CD14-positive monocyte (primary cell): ENCODE data around the gene SLC39A9. TPM values are rescaled to one million over a fixed set of nuclear protein-coding genes. Genes with fewer than 3 reads are reported as not detected.
A peak's percentile ranks its signal among the peaks of the same experiment; 100 is the strongest.

Source experiments
- DNase-seq, 3 donors: peaks; one replicate each; pipeline ENCODE4 v3.0.0-alpha.2; 2011 to 2022
- H2AFZ ChIP-seq: 2 replicates; pipeline ENCODE4 v1.6.0; 2012; ENCODE audit warnings: mild to moderate bottlenecking, low read depth, low read length, inconsistent platforms; ENCODE audit not compliant: insufficient read depth, poor library complexity, severe bottlenecking
- H3K27ac ChIP-seq, 2 donors: 1 replicate in 1 of 2; 2 replicates in 1 of 2; pipeline ENCODE4 v1.5.1; 2012 to 2013; ENCODE audit warnings: low read length in 2 of 2, control low read depth in 1 of 2, inconsistent platforms in 1 of 2, low read depth in 1 of 2, mild to moderate bottlenecking in 1 of 2
- H3K27me3 ChIP-seq, 2 donors: one replicate each; pipeline versions ENCODE4 v1.6.0 to v1.6.1; 2011 to 2013; ENCODE audit warnings: low read length in 2 of 2; ENCODE audit not compliant: control insufficient read depth in 2 of 2, insufficient read depth in 2 of 2
- H3K36me3 ChIP-seq, 2 donors: replicated peaks in 1 of 2; 1 replicate in 1 of 2; 2 replicates in 1 of 2; pipeline versions ENCODE4 v1.5.1 to v1.6.1; 2012 to 2013; ENCODE audit warnings: low read length in 2 of 2, control low read depth in 1 of 2, inconsistent platforms in 1 of 2, mild to moderate bottlenecking in 1 of 2; ENCODE audit not compliant: insufficient read depth in 2 of 2, control insufficient read depth in 1 of 2
- H3K4me1 ChIP-seq, 2 donors: 1 replicate in 1 of 2; 2 replicates in 1 of 2; pipeline versions ENCODE4 v1.5.1 to v1.6.1; 2012 to 2013; ENCODE audit warnings: low read length in 2 of 2, control low read depth in 1 of 2, inconsistent platforms in 1 of 2, mild to moderate bottlenecking in 1 of 2, moderate library complexity in 1 of 2; ENCODE audit not compliant: insufficient read depth in 2 of 2, control insufficient read depth in 1 of 2
- H3K4me2 ChIP-seq: replicated peaks from 2 replicates; pipeline ENCODE3; 2012; ENCODE audit warnings: low read length, moderate library complexity, mild to moderate bottlenecking; ENCODE audit not compliant: poor library complexity, severe bottlenecking; ENCODE audit errors: extremely low read depth
- H3K4me3 ChIP-seq, 3 experiments: fragments of 200-600 bp in 1 of 3; sonication (generic) in 1 of 3; replicated peaks in 1 of 3; 1 replicate in 2 of 3; 2 replicates in 1 of 3; pipeline ENCODE4 v1.5.1; 2011 to 2013; ENCODE audit warnings: low read length in 3 of 3, mild to moderate bottlenecking in 3 of 3, control low read depth in 2 of 3, low read depth in 2 of 3, inconsistent platforms in 1 of 3, moderate library complexity in 1 of 3
- H3K79me2 ChIP-seq: 2 replicates; pipeline ENCODE4 v1.6.0; 2012; ENCODE audit warnings: mild to moderate bottlenecking, control low read depth, inconsistent platforms, low read length, moderate library complexity; ENCODE audit not compliant: insufficient read depth
- H3K9ac ChIP-seq: 2 replicates; pipeline ENCODE4 v1.6.0; 2017; ENCODE audit warnings: low read length, mild to moderate bottlenecking; ENCODE audit not compliant: insufficient read depth, poor library complexity, severe bottlenecking
- H3K9me3 ChIP-seq, 2 donors: replicated peaks in 1 of 2; 1 replicate in 1 of 2; 2 replicates in 1 of 2; pipeline versions ENCODE4 v1.5.1 to v1.6.1; 2012 to 2013; ENCODE audit warnings: low read length in 2 of 2, control low read depth in 1 of 2; ENCODE audit not compliant: control insufficient read depth in 1 of 2, insufficient read depth in 1 of 2
- H4K20me1 ChIP-seq: 2 replicates; pipeline ENCODE4 v1.6.0; 2012; ENCODE audit warnings: mild to moderate bottlenecking, low read length, control low read depth, moderate library complexity; ENCODE audit not compliant: insufficient read depth
- H3K27ac Mint-ChIP-seq, 7 donors: one replicate each; pipeline ENCODE4 v1.8.0; 2020; ENCODE audit warnings: mild to moderate bottlenecking in 7 of 7, mixed read lengths in 7 of 7, moderate library complexity in 6 of 7, inconsistent platforms in 2 of 7
- H3K27me3 Mint-ChIP-seq, 3 donors: one replicate each; pipeline ENCODE4 v1.8.0; 2021 to 2022; ENCODE audit warnings: low read depth in 3 of 3, mild to moderate bottlenecking in 3 of 3, mixed read lengths in 3 of 3, moderate library complexity in 3 of 3, inconsistent platforms in 1 of 3
- H3K36me3 Mint-ChIP-seq, 2 donors: one replicate each; pipeline ENCODE4 v1.8.0; 2020; ENCODE audit warnings: mixed read lengths in 2 of 2, inconsistent platforms in 1 of 2, mild to moderate bottlenecking in 1 of 2
- H3K4me1 Mint-ChIP-seq: one replicate; pipeline ENCODE4 v1.8.0; 2020; ENCODE audit warnings: mild to moderate bottlenecking, mixed read lengths
- H3K4me3 Mint-ChIP-seq, 2 donors: one replicate each; pipeline ENCODE4 v1.8.0; 2020; ENCODE audit warnings: mild to moderate bottlenecking in 2 of 2, mixed read lengths in 2 of 2, moderate library complexity in 1 of 2
- H3K9me3 Mint-ChIP-seq, 7 donors: one replicate each; pipeline ENCODE4 v1.8.0; 2020 to 2022; ENCODE audit warnings: mixed read lengths in 7 of 7, mild to moderate bottlenecking in 6 of 7, moderate library complexity in 6 of 7, inconsistent platforms in 2 of 7
- WGBS: methylation state at CpG from one replicate; pipeline ENCODE4 v1.1.5; 2013; ENCODE audit warnings: missing lambda C conversion rate; ENCODE audit not compliant: insufficient coverage; 5-methylcytosine and 5-hydroxymethylcytosine counted together
- intact Hi-C, 2 donors: fragments of 100-400 bp; cut with micrococcal nuclease; formaldehyde crosslinking; loops; one replicate each; pipeline versions ENCODE4 v1.15.0 to v1.15.1; 2023
- polyA plus RNA-seq, 3 donors: library from polyadenylated mRNA; depleted of rRNA in 1 of 3; unstranded in 2 of 3; stranded (reverse) in 1 of 3; fragments of 300-500 nt in 2 of 3; fragments of >200 nt in 1 of 3; fragmentation: Illumina TruSeq in 2 of 3; gene quantifications; 1 replicate in 2 of 3; 2 replicates in 1 of 3; pipeline ENCODE4 v1.2.3, GENCODE V29; 2012 to 2021
- TF ChIP-seq, protein P1 (sequence below): fragments of 200-600 bp; IDR thresholded peaks from one replicate; pipeline ENCODE4 v1.8.0; 2022; ENCODE audit warnings: antibody characterized with exemption, mild to moderate bottlenecking

Gene SLC39A9
- polyA plus RNA-seq, 3 donors: 28.6 to 44.2 (median 37.6) TPM

DNA sequence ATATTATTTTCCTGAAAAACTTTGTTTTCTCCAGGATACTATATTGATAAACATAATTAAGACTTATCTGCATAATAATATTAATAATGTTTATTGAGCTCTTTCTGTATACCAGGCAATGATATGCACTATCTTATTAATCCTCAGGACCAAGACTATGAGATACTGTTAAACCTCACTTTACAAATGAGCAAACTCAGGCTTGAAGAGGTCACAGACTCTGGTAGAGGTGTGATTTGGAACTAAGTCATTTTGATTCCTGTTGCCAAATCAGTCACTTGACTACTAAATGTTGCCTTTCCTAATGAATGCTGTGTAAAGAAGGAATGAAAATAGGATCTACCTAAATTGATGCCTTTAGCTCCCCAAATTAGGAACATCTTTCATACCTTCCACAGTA, 7.3 kb downstream of the SLC39A9 start:
- Histone ChIP-seq H3K27ac (no peak overlapping the region), H2AFZ (no peak overlapping the region), H3K4me2 (no peak overlapping the region), H3K36me3 (peaks cover 0 to 12% of the 10 kb centered on the region in 2 donors), H3K4me3 (no peak overlapping the region), H3K9ac (no peak overlapping the region), H3K4me1 (peaks cover 25 to 28% of the 10 kb centered on the region in 2 donors), H3K27me3 (no peaks in the 10 kb centered on the region), H3K9me3 (no peaks in the 10 kb centered on the region), H4K20me1 (peaks cover 63% of the 10 kb centered on the region), H3K79me2 (peaks cover 95% of the 10 kb centered on the region)
- Mint-ChIP-seq H3K36me3 (peaks cover 8 to 12% of the 10 kb centered on the region in 2 donors), H3K4me3 (no peak overlapping the region), H3K9me3 (peaks cover 0 to 2% (median 0%) of the 10 kb centered on the region in 7 donors), H3K4me1 (peaks cover 32% of the 10 kb centered on the region), H3K27ac (no peak overlapping the region), H3K27me3 (peaks cover 0 to 2% (median 0%) of the 10 kb centered on the region in 3 donors)
- intact Hi-C loops: no loop called here
- TF ChIP-seq, protein P1, sequence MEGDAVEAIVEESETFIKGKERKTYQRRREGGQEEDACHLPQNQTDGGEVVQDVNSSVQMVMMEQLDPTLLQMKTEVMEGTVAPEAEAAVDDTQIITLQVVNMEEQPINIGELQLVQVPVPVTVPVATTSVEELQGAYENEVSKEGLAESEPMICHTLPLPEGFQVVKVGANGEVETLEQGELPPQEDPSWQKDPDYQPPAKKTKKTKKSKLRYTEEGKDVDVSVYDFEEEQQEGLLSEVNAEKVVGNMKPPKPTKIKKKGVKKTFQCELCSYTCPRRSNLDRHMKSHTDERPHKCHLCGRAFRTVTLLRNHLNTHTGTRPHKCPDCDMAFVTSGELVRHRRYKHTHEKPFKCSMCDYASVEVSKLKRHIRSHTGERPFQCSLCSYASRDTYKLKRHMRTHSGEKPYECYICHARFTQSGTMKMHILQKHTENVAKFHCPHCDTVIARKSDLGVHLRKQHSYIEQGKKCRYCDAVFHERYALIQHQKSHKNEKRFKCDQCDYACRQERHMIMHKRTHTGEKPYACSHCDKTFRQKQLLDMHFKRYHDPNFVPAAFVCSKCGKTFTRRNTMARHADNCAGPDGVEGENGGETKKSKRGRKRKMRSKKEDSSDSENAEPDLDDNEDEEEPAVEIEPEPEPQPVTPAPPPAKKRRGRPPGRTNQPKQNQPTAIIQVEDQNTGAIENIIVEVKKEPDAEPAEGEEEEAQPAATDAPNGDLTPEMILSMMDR: no peak
- no peak for DNase-seq

DNA sequence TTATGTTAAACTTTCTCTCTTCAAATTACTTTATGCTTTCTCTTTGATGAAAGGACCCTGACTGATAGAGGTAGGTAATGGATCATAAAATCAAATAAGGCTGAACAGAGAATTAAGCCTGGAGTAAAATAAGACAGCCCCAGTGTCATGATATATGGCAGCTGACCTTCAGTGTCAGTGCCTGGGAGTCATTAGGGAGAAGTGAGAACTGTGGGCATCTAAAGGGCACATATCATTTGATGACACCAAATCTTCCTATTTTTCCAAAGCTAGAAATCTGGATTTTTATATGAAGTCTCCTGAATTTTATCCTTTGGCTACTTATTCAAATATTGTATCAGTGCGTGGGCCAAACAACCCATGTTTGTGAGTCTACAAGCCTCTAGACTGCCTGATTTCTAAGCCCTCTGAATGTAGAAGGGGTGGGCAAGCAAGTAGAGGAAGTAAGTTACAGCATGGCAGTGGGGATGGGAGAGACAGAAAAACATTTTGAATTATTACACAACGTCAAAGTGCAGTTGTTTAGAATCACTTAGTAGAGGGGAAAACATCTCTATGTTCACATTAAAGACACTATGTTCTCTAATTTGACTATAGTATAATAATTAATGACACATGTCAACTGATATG, 10.0 kb downstream of the SLC39A9 start:
- no CpG with 5 or more reads among the region's 2 CpGs for WGBS
- Mint-ChIP-seq H3K36me3 (peaks cover 7 to 12% of the 10 kb centered on the region in 2 donors), H3K27me3 (peaks cover 0 to 2% (median 0%) of the 10 kb centered on the region in 3 donors), H3K9me3 (peaks cover 0 to 2% (median 0%) of the 10 kb centered on the region in 7 donors), H3K4me1 (peaks cover 22% of the 10 kb centered on the region), H3K27ac (peak overlapping the region; percentile 48 to 86 (median 57)), H3K4me3 (no peak overlapping the region)
- Histone ChIP-seq H2AFZ (no peak overlapping the region), H3K79me2 (peaks cover 88% of the 10 kb centered on the region), H3K4me1 (peaks cover 14 to 16% of the 10 kb centered on the region in 2 donors), H3K27me3 (no peaks in the 10 kb centered on the region), H3K36me3 (peaks cover 0 to 12% of the 10 kb centered on the region in 2 donors), H3K4me2 (no peak overlapping the region), H3K9me3 (no peaks in the 10 kb centered on the region), H3K27ac (peak overlapping the region in 1 of 2 donors; percentile 58), H3K9ac (no peak overlapping the region), H4K20me1 (peaks cover 60% of the 10 kb centered on the region), H3K4me3 (no peak overlapping the region)
- intact Hi-C loops: no loop called here
- no peak for DNase-seq
- TF ChIP-seq, protein P1: no peak
